Neuron (in vitro differentiated cells): ENCODE data around the gene SLC35B3.
"Not testable (repeated sequence)": the region's sequence is repeated elsewhere in the genome, so short reads cannot be mapped to it uniquely, and the experiment has no call there.

Source experiments
- H2AFZ ChIP-seq: one replicate; pipeline ENCODE4 v1.6.1; 2013; ENCODE audit warnings: low read depth, mild to moderate bottlenecking, inconsistent platforms, low read length, moderate library complexity
- H3K27me3 ChIP-seq: one replicate; pipeline ENCODE4 v1.6.1; 2013; ENCODE audit warnings: low read length; ENCODE audit not compliant: insufficient read depth
- H3K36me3 ChIP-seq: one replicate; pipeline ENCODE4 v1.6.1; 2013; ENCODE audit warnings: low read length; ENCODE audit not compliant: insufficient read depth
- H3K4me1 ChIP-seq: one replicate; pipeline ENCODE4 v1.6.1; 2013; ENCODE audit warnings: low read length; ENCODE audit not compliant: insufficient read depth
- H3K4me3 ChIP-seq: 2 replicates; pipeline ENCODE4 v1.5.1; 2013; ENCODE audit warnings: mild to moderate bottlenecking, low read length, moderate library complexity
- H3K9me3 ChIP-seq: one replicate; pipeline ENCODE4 v1.6.1; 2013; ENCODE audit warnings: low read length

SLC35B3 gene

GRCh38 chr6:8435093-8435844 lies at the start of gene SLC35B3:
Gene SLC35B3 (minus strand): TSS chr6:8435545.
- no peaks in the 10 kb centered on the region for H3K9me3 ChIP-seq
- peaks cover 6% of the 10 kb centered on the region for H3K36me3 ChIP-seq
- peaks cover 13% of the 10 kb centered on the region for H3K4me1 ChIP-seq
- H3K4me3 ChIP-seq = peak within 1 kb of the TSS; percentile 74
- H2AFZ ChIP-seq = peak within 1 kb of the TSS; percentile 77
- H3K27me3 ChIP-seq = no peaks in the 10 kb centered on the region

- Histone ChIP-seq H3K36me3 (no peaks in the 10 kb centered on the region), H3K4me3 (no peak overlapping the region), H3K9me3 (no peaks in the 10 kb centered on the region), H3K27me3 (no peaks in the 10 kb centered on the region), H3K4me1 (no peaks in the 10 kb centered on the region), H2AFZ (no peak overlapping the region)
Observed at GRCh38 chr6:8483650-8484049, 48.3 kb upstream of the SLC35B3 start.

GRCh38 chr6:8481727-8482126 lies 46.4 kb upstream of the SLC35B3 start:
- Histone ChIP-seq H3K9me3 (no peaks in the 10 kb centered on the region), H3K4me3 (no peak overlapping the region), H3K27me3 (no peaks in the 10 kb centered on the region), H3K4me1 (no peaks in the 10 kb centered on the region), H3K36me3 (no peaks in the 10 kb centered on the region), H2AFZ (no peak overlapping the region)

GRCh38 chr6:8478418-8478817 lies 43.1 kb upstream of the SLC35B3 start:
- Histone ChIP-seq H3K36me3 (no peaks in the 10 kb centered on the region), H3K4me3 (no peak overlapping the region), H2AFZ (no peak overlapping the region), H3K9me3 (no peaks in the 10 kb centered on the region), H3K27me3 (no peaks in the 10 kb centered on the region), H3K4me1 (no peaks in the 10 kb centered on the region)

GRCh38 chr6:8476656-8477055 lies 41.3 kb upstream of the SLC35B3 start:
- Histone ChIP-seq H3K4me1 (no peaks in the 10 kb centered on the region), H3K9me3 (no peaks in the 10 kb centered on the region), H3K36me3 (no peaks in the 10 kb centered on the region), H3K27me3 (no peaks in the 10 kb centered on the region), H2AFZ (no peak overlapping the region), H3K4me3 (no peak overlapping the region)

- Histone ChIP-seq H3K4me3 (no peak overlapping the region), H3K4me1 (no peaks in the 10 kb centered on the region), H3K36me3 (no peaks in the 10 kb centered on the region), H3K27me3 (no peaks in the 10 kb centered on the region), H3K9me3 (no peaks in the 10 kb centered on the region), H2AFZ (no peak overlapping the region)
Observed at GRCh38 chr6:8468552-8469356, 33.4 kb upstream of the SLC35B3 start.

- no peak overlapping the region for H2AFZ ChIP-seq
- no peaks in the 10 kb centered on the region for H3K9me3 ChIP-seq
- no peaks in the 10 kb centered on the region for H3K4me1 ChIP-seq
- H3K4me3 ChIP-seq = no peak overlapping the region
- H3K36me3 ChIP-seq = no peaks in the 10 kb centered on the region
- no peaks in the 10 kb centered on the region for H3K27me3 ChIP-seq
Observed at GRCh38 chr6:8462694-8463093, 27.3 kb upstream of the SLC35B3 start.

- no peaks in the 10 kb centered on the region for H3K27me3 ChIP-seq
- no peaks in the 10 kb centered on the region for H3K9me3 ChIP-seq
- no peak overlapping the region for H2AFZ ChIP-seq
- H3K36me3 ChIP-seq = no peaks in the 10 kb centered on the region
- H3K4me1 ChIP-seq = no peaks in the 10 kb centered on the region
- H3K4me3 ChIP-seq = no peak overlapping the region
Observed at GRCh38 chr6:8462169-8462568, 26.8 kb upstream of the SLC35B3 start.

GRCh38 chr6:8446391-8446790 lies 11.0 kb upstream of the SLC35B3 start:
- H3K36me3 ChIP-seq = no peaks in the 10 kb centered on the region
- H3K9me3 ChIP-seq = no peaks in the 10 kb centered on the region
- H3K27me3 ChIP-seq = no peaks in the 10 kb centered on the region
- H3K4me3 ChIP-seq = no peak overlapping the region
- no peak overlapping the region for H2AFZ ChIP-seq
- no peaks in the 10 kb centered on the region for H3K4me1 ChIP-seq

GRCh38 chr6:8445930-8446329 lies 10.6 kb upstream of the SLC35B3 start:
- H3K36me3 ChIP-seq, H3K4me3 ChIP-seq, H3K27me3 ChIP-seq, H3K4me1 ChIP-seq, H2AFZ ChIP-seq, H3K9me3 ChIP-seq: not testable (repeated sequence)

- Histone ChIP-seq H3K36me3 (no peaks in the 10 kb centered on the region), H3K9me3 (no peaks in the 10 kb centered on the region), H3K4me1 (no peaks in the 10 kb centered on the region), H2AFZ (no peak overlapping the region), H3K27me3 (no peaks in the 10 kb centered on the region), H3K4me3 (no peak overlapping the region)
Observed at GRCh38 chr6:8442150-8442549, 6.8 kb upstream of the SLC35B3 start.

GRCh38 chr6:8441452-8441851 lies 6.1 kb upstream of the SLC35B3 start:
- H3K27me3 ChIP-seq = no peaks in the 10 kb centered on the region
- H3K36me3 ChIP-seq = no peaks in the 10 kb centered on the region
- H3K4me1 ChIP-seq = no peaks in the 10 kb centered on the region
- H3K9me3 ChIP-seq = no peaks in the 10 kb centered on the region
- H3K4me3 ChIP-seq = no peak overlapping the region
- no peak overlapping the region for H2AFZ ChIP-seq

- Histone ChIP-seq H3K4me3 (no peak overlapping the region), H3K4me1 (peaks cover 4% of the 10 kb centered on the region), H3K9me3 (no peaks in the 10 kb centered on the region), H3K36me3 (no peaks in the 10 kb centered on the region), H3K27me3 (no peaks in the 10 kb centered on the region), H2AFZ (no peak overlapping the region)
Observed at GRCh38 chr6:8439601-8440268, 4.4 kb upstream of the SLC35B3 start.
